GM21717 (cell line): ENCODE measurements around the gene VPS13A.
A peak's percentile ranks its signal among the peaks of the same experiment; 100 is the strongest.
"Not testable (repeated sequence)": the region's sequence is repeated elsewhere in the genome, so short reads cannot be mapped to it uniquely, and the experiment has no call there.

ENCODE experiments used
- ATAC-seq: cut with Tn5 transposase; IDR thresholded peaks from one replicate; pipeline ENCODE4 v1.9.1; 2021; ENCODE audit warnings: mild to moderate bottlenecking, moderate library complexity; ENCODE audit not compliant: unreplicated experiment

VPS13A gene

DNA sequence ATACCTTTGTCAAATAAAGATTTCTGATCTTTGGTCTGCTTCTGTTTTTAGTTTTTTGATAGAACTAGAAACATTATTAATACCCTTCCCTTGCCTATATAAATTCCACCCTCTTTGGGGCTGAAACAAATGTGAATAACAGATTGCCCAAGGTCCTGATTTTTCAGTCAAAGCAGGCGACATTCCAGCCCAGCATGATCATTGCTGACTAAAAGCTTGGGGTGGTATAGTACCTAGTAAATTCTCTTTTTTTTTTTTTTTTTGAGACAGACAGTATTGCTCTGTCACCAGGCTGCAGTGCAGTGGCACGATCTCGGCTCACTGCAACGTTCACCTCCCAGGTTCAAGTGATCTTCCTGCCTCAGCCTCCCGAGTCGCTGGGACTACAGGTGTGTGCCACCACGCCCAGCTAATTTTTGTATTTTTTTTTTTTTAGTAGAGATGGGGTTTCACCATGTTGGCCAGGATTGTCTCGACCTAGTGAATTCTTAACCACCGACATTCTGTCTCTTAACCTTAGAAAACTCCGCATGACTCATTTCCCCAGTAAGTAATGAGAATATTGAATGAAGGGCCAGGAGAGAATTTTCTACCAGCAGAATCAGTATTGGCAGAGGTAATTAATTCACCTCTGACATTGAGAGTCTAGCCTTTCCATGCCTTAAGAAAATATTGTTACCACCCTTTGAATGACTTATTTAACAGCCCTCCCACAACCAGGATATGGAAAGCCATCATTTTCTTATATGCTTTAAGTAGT is 244.4 kb downstream of the VPS13A start:
- no peak for ATAC-seq

DNA sequence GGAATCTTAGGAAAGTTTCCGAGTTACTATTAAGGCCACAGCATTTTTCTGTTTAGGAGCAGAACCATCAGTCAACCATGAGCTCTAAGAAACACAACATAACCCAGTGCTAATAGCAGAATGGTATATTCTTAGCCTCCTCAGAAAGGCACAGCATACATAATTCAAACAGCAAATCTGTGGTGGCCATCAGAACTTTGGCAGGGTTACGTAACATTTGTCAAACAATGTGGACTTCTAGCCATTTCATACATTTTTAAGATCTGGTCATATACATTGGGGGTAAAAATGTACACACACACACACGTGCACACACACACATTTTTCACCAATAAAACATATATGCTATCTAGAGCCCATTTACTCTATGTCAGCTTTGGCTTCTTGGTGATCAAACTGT is 245.6 kb downstream of the VPS13A start:
- no peak for ATAC-seq

DNA sequence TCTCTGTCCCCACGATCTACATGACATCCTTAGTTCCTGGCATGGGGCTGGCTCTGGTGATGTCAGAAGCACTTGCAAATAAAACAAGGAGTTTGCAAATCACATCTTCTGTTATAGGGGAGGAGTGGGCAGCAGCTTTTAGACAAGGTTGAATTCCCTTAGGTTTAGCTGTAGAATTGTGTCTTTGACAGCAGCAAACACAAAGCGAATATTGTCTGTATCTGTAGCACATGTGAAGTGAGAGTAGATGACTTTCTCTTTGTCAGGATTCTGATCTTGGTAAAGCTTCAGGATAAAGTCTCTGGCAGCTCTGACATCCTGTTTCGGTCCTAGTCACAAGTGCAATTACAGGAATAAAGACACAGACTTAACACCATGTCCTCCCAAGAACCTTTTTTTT is 246.5 kb downstream of the VPS13A start:
- ATAC-seq, result no peak

DNA sequence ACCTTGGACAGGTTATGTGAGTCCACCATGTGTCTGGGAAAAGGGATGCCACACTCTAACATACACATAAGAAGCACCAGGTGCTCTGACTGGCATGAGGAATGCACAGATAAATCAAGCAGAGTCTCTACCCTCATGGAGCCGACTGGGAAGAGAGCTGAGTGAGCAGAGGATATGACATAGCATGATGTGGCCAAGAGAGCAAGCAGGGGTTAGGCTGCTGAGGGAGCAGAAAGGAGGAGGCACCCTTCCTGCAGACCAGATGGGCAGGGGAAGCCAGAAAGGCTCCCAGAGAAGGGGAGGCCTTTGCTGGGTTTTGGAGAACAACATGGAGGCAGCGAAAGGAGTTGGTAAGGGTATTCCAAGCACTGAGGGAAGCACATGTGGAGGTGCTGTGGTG is 247.7 kb downstream of the VPS13A start:
- ATAC-seq, result no peak

DNA sequence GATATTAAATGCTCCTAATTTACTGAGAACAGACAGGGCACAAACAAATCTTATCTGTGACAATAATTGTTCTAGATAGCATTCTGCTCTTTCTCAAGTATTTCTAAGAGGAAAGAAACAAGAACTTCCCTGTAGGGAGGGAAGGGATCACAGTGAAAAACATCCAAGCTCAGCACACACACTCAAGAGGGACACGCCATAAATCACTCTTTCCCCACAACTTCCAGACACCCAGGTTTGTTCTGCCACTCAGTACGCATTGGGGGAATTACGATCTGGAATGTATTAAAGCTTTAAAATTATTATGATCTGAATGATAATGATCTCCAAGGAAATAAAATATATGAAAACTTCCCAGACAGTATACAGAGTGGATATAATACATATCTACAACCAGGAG is 249.4 kb downstream of the VPS13A start:
- ATAC-seq, result no peak

DNA sequence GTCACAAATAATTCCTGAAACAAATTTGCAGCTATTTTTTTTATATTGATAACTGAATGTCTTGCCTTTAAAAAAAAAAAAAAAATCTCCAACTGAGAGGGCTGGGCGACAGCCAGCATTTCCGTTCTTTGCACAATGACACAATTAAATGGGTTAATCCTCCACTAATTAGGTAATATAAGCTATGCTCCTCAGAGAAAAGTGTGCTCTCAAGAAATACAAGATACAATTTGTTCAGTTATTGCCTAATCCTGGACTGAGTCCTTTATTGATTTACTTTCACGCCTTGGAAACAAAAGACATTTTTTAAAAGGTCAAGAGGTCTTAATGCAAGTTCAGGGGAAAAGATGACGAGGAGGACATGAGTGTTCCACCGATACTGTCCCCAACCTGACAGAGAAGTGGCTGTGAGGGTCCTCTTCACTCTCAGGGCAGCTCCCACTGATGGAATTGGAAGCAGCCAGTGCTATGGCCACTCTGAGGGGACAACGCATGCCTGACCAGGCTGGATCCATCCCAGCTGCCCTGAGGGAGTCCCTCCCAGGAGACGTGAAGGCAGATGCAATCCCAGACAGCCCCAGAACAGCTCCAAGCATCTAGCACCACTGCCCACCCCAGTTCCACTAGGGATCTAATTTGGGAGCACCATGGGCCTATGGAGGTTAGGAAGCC is 250.1 kb downstream of the VPS13A start:
- ATAC-seq, result no peak

DNA sequence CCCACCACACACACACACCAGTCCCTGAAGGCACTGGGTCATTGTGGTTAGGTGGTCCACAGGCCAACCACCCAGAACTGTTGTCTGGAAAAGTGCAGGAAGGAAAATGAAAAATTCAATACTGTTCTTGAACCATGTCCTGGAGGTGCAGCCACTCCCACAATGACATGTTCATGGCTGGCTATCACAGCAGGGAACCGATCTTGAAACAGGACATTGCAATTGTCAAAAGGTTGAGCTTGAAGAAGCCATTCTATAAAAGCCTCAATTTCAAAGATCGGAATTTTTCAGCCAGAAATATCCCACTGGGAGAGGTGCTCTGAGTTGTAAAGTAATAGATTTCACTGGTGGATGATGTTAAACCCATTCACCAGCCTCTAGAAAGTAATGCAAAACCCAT is 252.6 kb downstream of the VPS13A start:
- ATAC-seq, result no peak

DNA sequence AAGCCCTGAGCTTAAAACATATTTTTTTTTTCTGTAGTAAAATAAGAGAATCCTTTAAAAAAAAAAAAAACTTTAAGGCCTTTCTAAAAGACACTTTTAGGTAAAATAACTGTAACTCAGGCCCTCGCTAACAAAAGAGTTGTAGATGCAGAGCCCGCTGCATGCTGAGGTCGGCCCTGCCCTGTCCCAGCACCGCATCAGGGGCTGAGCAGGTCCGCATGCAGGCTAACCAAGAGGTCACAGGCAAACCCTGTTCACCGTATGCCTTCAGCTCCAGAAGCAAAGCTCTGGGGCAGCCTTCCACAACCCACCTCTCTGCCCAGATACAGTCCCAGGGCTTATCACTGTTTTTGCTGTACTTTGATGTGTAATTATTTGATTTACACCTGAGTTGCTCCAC is 254.7 kb downstream of the VPS13A start:
- no peak for ATAC-seq

DNA sequence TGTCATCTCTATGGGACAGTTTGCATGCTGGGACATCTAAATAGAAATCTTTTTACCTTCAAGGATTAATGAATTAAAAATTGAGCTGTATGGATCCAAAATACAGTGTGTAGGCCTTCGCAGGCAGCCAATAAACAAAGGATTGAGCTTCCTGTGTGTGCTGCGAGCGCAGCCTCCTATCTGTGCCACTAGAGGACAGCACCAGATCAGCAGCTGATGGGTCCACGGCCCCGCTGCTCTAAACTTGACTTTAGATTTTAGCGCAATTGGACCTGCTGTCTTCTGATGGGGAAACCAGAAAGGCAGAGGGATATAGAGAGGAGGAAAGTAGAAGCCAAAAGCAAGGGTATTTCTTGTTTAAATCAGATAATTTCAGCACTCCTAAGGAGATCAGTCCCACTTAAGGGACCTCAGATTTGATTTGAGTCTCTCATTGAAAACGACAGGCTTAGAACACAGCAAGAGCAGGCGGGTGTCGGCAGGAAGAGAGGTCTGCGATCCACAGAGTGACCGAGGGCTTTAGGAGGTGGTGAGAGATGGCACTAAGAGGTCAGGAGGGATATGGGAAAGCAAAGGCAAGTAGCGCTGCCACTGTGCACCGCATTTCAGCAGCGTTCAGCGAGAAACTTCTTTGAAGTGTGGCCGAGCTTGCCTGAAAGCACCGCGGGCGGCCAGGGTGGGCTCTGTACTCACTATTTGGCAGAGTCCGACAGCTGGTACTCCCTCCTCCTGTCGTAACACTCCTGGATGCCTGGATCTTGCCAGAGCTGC is 256.5 kb downstream of the VPS13A start:
- ATAC-seq, result peak; percentile 87

DNA sequence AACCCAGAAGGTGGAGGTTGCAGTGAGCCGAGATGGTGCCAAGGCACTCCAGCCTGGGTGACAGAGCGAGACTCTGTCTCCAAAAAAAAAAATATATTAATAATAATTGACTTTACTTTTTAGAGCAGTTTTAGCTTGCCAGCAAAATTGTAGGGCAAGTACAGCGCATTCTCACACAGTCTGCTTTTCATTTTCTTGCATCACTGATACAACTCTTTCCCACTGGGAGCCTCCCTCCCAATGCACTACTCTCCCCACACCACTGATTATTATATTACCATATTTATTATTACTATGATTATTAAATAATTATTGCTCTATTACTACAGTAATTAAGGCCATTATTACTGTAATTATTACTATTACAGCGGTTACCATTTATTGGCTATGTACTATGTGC is 257.9 kb downstream of the VPS13A start:
- ATAC-seq, result no peak

DNA sequence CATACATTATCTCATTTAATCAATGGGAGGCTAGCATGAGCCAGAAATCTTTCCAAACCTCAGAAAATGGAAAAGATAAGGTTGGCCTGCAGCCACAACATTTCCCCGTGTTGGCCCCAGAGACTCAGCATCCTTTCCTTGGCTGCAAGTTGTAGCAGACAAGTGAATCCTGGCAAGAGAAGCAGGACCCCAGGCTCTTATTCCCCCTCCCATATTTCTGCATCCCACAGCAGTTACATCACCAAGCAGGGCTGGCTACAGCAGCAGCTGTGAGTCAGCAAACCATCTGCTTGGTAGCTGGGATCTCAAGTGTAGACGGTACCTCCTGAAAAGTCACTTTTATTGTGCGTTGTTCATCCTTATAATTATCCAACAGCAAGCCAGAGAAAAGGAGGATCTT is 258.4 kb downstream of the VPS13A start:
- no peak for ATAC-seq

DNA sequence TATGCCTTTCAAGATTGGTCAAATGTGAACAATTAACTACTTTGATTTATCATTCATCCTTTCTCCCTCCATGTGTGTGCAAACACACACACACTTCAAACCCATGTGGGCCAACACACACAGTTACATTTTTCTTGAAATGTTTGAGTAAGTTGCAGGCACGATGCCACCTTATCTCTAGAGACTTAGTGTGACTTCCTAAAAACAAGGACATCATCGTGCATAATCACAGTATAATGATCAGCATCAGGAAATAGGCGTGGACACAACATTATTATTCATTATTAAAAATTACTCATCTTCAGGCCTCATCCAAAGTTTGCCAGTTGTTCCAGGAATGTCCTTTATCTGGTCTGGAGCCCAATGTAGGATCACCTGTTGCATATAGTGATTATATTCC is 261.3 kb downstream of the VPS13A start:
- no peak for ATAC-seq

DNA sequence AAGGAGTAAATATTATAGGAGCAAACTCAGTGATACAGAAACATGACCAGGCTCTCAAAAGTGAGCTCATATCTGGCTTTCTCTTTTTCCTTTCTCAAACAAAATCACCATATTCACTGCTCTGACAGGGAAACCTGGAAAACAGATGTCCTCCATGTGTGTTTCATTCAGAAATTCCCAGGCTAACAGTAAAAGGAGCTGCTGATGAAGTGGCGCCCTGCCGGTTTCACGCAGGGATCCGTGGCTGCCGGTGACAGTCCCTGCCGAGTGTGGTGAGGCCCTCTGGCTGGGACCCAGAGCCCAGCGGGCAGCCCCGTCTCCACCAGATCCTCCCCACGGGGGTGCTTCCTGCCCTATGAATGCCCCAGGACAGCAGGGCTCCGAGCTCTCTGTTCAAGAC is 262.7 kb downstream of the VPS13A start:
- no peak for ATAC-seq

DNA sequence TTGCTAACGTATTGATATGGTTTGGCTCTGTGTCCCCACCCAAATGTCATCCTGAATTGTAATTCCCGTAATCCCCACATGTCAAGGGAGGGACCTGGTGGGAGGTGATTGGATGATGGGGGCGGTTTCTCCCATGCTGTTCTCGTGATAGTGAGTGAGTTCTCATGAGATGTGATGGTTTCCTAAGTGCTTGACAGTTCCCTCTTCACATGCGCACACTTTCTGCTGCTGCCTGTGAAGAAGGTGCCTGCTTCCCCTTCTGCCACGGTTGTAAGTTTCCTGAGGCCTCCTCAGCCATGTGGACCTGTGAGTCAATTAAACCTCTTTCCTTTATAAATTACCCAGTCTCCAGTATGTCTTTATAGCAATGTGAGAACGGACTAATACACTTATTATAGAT is 263.8 kb downstream of the VPS13A start:
- not testable (repeated sequence) for ATAC-seq

DNA sequence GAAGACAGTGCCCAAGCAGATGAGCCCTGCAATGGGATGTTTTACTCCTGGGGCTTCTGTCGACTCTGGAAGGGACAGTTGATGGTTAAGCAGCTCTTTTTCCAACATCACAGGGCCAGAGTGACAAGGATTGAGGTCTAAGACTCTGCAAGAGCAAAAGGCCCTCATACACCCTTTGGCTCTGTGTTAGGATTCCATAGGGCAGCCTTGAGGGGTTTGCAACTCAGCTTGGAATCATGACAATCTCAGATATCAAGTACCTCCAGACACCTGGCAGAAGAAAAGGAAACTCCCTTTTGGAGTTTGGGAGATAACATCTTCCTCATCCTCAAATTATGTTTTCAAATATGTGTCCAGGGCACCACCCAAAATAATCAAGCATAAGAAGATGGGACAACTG is 265.1 kb downstream of the VPS13A start:
- no peak for ATAC-seq

DNA sequence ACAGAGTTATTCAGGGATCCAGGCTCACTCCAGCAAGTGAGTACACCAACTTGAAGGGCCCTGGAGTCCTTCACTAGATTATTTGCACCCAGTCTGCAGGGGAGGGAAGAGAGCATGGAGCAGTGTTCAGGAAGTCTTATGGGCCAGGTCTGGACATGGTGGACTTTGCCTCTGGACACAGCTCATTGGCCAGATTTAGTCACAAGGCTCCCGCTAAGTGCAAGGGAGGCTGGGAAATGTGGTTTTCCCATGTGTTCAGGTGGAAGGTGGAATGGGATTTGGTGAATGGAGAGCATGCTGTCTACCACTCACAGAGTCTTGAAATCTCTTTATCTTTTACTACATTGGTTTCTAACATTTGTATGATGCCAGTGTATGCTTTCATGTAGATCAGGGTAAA is 270.3 kb downstream of the VPS13A start:
- no peak for ATAC-seq

DNA sequence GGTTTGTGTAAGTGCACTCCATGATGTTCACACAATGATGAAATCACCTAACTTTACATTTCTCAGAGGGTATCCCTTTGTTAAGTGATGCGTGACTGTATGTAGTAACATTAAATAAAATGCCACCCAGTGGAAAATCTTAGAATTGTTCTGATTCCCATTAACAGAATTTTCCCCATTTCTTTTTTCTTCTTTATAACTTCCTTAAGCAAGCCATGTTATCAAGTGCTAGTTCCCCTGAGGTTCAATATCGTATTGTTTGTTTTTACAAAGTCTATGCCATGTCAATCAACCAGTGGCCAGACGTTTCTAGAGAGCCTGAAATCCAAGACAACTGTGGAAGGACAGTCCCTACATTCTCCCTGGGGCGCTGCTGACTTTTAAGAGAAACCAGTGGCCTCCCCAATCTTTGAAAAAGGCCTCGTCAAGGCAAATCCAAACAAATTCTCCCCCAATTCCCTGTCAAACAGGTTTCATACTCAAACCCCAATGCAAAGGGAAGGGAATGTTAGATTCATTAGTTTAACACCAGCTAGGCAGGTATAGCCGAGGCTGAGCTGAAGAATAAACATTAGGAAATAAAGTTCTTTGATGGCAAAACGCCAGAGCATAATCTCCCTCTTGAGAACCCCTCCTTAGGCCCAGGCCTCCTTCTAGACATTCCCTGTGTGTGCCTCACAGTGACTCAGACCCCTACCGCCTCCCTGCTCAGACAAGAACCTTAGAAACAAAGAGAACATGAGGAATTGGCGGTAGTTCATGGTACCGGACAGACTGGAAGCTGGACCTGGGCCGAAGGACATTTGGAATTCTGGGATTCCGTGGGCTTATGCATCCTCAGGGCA is 272.1 kb downstream of the VPS13A start:
- no peak for ATAC-seq

DNA sequence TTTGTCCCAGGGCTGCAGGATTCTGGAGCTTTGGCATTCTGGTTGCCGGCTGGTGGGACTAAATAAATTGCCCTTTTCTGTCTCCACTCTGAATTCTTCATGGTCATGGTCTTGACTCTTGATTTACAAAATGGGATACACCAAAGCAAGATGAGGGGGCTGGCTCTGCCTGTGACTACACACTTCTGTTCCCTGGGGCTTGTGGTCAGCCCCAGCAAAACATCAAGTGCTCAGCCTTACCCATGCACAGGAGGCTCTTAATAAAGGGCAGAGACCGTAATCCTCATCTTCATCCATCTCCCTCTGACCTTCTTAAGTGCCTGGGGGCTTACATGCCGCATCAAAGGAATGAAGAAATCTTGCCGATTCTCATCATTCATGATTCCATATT is 272.7 kb downstream of the VPS13A start:
- ATAC-seq, result no peak

DNA sequence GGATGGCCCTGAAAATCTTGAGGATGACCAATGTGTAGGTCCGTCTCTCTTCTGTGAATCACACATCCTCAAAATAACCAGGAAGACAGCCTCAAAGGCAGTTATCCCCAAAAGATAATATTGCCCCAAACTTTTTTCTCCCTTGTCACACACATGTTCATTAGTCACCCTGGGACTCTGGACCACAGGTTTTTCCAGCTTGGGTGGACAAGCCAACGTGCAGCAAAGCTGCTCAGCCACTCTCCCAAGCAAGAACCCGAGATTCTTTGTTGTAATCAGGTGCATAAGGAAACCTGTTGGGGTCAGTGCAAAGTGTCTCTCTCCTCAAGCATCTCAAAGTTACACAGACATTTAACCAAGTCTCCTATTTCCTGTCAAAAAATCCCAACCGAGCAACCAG is 274.2 kb downstream of the VPS13A start:
- no peak for ATAC-seq

DNA sequence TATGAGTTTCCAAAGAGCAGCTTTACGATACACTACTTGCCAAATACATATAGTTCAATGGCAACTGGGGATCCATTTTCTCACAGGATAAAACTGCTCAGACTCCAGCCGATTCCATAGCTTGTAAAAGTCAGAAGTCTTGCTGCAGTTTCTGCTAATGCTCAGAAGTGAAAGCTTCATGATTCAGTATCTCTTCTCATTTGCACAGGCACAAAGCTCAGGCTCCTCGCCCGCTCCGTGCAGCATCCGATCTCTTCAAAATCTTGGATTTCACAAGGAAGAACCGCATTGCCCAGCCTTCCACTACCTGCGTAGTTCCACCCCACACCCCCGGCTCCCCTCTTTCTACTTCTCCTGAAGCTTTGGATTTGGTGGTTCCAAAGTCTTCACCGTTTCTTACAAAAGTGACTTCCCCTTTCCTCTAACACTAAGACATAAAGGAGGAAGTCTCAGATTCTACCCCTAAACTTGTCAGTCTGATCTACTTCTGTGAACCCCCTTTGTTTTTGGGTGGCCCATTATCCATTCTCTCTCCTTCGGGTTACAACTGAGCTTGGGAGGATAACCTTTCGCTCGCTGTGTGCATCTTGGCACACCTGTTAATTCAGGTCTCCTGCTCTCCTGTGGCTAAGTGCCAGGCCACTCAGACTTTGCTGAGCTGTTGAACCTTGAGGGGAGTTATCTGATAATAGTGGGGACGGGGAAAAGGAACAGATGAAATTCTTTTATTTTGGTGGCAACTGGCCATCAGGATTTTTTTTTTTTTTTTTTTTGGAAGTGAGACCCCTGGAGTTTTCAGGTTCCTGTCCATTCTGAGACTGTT is 276.7 kb downstream of the VPS13A start:
- no peak for ATAC-seq
